HG03097 (cell line): ENCODE results near the gene CES2.
"Not testable (repeated sequence)": the region's sequence is repeated elsewhere in the genome, so short reads cannot be mapped to it uniquely, and the experiment has no call there.

Experiments
- ATAC-seq: cut with Tn5 transposase; IDR thresholded peaks from one replicate; pipeline ENCODE4 v1.9.1; 2021; ENCODE audit not compliant: unreplicated experiment, low FRiP score

CES2 gene

DNA sequence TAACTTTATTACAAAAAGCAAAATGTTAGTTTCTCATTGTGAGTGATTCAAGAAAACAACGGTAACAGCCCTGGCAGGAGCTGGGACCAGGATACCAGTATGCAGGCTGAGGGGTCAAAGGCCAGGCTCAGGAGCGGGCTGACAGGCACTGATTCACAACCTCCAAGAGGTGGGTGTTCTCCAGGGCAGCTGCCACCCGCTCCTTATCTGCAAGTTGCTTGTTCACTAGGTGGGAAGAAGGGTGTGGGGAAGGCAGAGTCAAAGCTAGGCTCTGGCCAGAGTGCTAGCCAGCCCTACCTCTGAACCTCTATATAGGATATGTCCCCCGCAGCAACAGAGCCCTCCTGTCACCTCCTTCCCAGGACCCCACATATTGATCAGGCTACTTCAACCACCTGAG lies 3.2 kb upstream of the CES2 start:
- ATAC-seq = no peak

DNA sequence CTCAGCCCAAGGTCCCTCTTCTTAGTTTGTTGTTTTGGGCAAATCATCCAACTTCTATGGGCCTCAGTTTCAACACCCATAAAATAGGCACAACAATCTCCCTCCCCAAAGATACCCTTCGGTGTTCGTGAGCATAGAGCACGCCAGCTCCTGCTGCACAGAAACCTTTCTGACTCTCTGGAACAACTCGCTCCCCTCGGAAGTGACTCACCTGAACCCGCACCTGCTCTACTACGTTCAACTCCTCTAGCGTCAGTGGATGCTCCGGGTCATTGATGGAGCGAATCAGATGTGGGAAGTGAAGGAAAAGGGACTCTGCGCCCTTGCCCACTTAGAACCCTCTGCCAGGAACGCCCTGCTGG lies 1.6 kb upstream of the CES2 start:
- no peak for ATAC-seq

DNA sequence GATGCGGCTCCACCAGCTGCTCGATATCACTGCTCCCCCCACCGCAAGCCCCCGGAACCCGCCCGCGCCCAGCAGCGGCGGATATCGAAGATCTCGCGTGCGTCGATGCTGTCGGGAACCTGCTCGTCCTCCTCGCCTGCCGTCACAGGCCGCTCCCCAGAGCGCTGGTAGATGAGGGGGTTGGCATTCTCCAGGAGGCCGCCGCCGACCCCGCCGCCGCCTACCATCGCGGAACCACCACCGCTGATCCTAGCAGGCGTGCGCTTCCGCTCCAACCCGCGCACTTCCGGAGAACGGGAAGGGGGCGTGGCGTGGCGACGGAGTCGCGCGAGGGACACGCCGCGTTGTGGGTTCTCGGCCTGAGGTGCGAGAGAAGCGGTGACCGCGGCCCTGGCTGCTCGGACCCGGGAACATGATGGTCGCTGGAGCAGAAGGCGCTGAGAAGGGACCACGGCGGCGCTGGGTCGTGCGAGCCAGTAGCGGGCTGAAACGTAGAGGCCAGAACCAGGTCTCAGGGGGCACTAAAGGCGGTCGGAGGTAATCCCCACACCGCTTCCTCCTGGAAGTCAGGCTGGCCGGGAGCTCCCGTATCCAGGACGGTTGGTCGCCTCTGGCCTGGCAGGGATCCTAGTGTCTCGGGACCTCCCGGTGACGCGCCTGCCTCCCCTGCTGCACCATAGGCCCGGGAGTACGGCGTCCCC lies 1.0 kb upstream of the CES2 start, which contains the start of gene CIAO2B:
Gene CIAO2B (minus strand): TSS at position 265 of the 701 bp plus-strand sequence. CDS start 38 bp downstream, at position 227.
- peak; percentile 64 for ATAC-seq

- not testable (repeated sequence) for ATAC-seq
These were observed 440 bp upstream of the CES2 start for GRCh38 chr16:66934839-66935313.

DNA sequence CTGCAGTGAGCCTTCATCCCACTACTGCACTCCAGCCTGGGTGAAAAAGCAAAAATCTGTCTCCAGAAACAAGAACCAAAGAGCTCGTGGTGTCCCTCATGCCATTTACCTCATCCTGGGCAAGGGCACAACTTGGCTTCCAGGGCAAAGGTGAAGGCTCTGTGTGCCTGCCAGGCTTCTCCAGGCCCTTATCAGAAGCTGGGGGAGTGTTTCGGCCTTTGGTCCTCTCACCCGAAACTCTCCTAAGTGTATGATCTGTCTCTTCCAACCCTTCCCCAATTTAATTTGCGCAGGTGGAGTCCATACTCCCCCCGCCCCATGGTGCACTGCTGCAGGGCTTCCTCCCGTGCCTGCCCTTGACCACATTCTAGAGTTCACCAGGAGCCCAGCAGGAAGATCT lies 1.1 kb downstream of the CES2 start:
- ATAC-seq = no peak

DNA sequence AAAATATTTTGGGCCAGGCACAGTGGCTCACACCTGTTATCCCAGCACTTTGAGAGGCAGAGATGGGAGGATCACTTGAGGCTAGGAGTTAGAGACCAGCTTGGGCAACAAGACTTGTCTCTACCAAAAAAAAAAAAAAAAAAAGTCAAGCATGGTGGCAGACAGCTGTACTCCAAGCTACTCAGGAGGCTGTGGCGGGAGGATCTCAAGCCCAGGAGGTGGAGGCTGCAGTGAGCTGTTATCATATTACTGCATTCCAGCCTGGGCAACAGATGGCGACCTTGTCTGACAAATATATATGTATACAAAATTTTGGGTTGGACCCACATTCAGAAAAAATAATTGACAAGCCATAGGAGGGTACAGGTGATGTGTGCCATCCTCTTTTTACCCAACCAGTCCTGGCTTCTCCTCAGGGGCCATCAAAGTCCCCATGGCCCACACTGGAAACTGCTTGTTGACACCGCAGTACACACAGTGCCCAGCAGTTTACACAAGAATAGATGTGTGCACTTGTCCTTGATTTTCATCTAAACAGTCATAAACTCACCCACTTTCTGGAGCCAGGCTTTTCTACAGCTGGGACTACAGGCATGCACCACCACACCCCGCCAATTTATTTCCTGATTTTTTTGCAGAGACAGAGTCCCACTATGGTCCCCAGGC lies 1.7 kb downstream of the CES2 start:
- no peak for ATAC-seq

DNA sequence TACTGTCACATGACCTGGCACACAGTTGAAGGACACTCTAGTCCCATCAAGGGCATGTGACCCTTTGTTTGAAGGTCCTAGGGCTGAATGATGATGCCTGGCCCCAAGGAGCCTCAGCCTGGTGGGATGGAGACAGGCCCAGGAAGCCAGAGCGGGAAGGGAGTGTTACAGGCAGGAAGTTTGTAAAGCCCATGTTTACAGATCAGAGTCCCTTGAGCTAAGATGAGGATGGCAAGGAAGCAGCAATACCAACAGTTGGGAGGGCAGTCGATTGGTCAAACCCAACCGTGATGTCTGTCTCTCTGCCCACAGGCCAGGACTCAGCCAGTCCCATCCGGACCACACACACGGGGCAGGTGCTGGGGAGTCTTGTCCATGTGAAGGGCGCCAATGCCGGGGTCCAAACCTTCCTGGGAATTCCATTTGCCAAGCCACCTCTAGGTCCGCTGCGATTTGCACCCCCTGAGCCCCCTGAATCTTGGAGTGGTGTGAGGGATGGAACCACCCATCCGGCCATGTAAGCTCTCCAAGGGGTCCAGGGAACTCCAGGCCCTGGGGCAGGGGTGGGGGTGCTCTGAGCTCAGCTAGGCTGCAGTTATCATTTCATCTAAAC lies 2.5 kb downstream of the CES2 start:
- ATAC-seq = no peak

GRCh38 chr16:66939366-66939765 lies 4.0 kb downstream of the CES2 start:
- ATAC-seq = no peak

DNA sequence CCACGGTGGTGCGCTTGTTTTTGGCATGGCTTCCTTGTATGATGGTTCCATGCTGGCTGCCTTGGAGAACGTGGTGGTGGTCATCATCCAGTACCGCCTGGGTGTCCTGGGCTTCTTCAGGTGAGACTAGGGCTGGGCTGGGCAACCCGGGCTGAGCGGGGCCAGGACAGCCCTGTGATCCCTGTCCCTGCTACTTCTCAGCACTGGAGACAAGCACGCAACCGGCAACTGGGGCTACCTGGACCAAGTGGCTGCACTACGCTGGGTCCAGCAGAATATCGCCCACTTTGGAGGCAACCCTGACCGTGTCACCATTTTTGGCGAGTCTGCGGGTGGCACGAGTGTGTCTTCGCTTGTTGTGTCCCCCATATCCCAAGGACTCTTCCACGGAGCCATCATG lies 4.9 kb downstream of the CES2 start:
- no peak for ATAC-seq

DNA sequence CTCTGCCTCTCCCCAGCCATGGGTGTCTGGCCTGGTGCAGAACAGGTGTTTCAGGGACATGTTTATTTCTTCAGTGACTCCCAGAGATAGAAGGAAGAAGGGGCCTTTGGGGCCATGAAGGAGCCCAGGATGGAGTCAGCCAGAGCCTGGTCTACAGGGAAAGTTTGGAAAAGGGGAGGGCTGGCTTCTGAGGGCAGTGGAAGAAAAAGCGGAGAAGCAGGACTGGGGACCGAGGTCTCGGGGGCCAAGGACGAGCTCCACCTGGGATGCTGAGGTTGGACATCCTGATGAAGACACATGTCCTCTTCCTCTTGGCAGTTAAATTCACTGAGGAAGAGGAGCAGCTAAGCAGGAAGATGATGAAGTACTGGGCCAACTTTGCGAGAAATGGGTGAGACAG lies 7.7 kb downstream of the CES2 start:
- ATAC-seq = no peak

DNA sequence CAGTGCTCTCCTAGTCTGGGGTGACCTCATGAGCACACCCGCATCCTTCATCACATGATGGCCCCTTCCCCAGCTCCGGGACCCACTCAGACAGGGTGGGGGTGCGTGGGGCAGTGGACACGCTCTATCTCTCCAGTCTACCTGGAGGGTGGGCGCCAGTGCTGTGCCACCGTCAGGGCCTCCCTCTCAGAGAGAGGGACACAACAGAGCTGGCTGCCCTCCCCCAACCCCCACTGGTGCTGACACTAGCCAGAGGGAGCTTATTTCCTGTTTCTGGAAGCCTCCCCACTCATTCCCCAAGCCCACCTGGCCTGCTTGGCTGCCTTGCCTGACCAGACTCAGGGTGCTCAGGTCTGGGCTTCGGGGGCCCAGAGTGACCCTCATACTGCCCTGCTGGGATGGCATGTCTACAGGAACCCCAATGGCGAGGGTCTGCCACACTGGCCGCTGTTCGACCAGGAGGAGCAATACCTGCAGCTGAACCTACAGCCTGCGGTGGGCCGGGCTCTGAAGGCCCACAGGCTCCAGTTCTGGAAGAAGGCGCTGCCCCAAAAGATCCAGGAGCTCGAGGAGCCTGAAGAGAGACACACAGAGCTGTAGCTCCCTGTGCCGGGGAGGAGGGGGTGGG lies 8.2 kb downstream of the CES2 start:
- no peak for ATAC-seq

GRCh38 chr16:66944054-66944441 lies 8.7 kb downstream of the CES2 start:
- no peak for ATAC-seq

GRCh38 chr16:66944971-66945370 lies 9.7 kb downstream of the CES2 start:
- ATAC-seq = not testable (repeated sequence)

- ATAC-seq = no peak
These were observed 10.6 kb downstream of the CES2 start for GRCh38 chr16:66945939-66946338.

DNA sequence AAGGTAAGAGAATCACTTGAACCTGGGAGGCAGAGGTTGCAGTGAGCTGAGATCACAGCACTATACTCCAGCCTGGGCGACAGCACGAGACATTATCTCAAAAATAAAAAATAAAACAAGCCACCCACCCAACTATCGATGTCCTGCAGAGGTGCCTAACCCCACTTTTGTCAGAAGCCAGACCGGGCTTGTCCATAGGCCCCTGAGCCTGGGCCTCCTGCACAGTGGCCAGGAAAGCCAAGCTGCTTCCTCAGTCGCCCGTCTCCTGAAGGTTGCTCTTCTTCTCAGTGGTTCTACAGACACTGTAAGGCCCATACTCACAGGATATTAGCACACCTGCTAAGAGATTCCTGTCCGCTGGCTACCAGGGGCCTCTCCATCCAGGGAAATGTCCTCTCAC lies 11.2 kb downstream of the CES2 start:
- ATAC-seq = no peak

DNA sequence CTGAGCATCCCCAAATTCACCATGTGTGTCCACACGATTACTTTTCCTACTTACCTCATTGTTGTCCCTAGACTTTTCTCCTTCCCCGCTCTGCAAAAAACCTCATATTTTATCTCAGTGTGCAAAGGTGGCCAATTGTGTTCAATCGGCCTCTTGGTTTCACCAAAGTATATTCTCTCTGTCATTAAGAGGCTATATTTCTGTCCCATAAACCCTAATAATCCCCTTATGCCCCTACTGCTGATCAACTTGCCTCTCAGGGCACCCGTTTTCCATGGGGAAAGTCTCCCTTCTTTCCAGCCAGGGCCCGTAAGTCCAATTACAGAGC lies 11.6 kb downstream of the CES2 start:
- no peak for ATAC-seq

- ATAC-seq = no peak
These were observed 12.2 kb downstream of the CES2 start for GRCh38 chr16:66947302-66948065.

DNA sequence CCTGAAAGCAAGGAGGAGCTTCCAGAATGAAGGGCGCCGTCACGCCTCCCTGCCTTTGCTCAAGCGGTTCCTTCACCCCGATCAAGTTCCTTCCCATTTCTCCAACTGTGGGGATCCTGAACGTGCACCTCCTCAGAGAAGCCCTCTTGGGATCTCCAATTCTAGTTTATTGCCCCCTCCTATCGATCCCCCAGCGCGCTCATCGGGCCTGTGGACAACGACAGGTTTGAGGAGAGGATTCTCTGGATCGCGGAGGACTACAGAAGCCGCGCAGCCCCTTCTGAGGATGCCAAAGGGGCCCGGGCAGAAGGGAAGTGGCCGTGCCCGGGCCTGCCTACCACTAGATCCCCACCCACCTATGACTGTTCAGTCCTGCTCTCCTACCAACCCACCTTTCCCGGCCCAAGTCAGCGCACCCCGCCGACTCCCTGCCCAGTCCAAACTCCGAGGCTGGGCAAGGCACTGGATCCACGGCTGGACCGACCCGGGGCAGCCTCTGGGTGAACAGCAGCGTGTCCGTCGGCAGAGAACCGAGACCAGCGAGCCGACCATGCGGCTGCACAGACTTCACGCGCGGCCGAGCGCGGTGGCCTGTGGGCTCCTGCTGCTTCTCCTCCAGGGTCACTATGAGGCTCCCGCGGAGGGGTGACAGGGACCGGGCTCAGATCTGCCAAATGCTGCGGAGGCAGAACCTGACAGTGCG lies 13.0 kb downstream of the CES2 start:
- no peak for ATAC-seq

DNA sequence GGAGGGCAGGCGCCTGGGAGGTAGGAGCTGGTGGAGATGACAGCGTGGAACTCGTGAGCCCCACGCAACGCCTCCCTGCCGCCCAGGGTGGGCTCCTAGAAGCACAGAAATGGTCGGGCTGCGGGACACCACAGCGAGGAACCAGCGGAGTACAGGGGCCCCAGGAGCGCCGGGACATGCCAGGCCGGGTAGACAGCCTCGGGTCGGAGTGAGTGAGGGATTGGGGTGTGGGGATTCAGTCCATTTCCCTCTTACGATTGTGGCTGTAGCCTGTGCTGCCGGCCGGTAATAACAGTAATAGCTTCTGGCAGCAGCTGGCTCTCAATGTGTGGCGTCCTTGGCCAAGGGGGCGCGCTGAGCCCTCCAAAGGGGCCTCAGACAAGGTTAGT lies 13.5 kb downstream of the CES2 start:
- ATAC-seq = no peak

DNA sequence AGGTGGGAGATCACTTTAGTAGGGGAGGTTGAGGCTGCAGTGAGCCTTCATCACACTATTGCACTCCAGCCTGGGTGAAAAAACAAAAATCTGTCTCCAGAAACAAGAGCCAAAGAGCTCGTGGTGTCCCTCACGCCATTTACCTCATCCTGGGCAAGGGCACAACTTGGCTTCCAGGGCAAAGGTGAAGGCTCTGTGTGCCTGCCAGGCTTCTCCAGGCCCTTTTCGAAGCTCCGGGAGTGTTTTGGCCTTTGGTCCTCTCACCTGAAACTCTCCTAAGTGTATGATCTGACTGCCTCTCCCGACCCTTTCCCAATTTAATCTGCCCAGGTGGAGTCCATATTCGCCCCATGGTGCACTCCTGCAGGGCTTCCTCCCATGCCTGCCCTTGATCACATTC lies 14.2 kb downstream of the CES2 start:
- no peak for ATAC-seq
